Stimulated activated memory B cell treated with anti-CD40 and anti-IgM and Interleukin-4, amounts not matched to agents 10 μg/mL and 1 μg/mL and 100 μg/mL, for 72 hours (primary cell): ENCODE measurements around the gene BAX.
A peak's percentile ranks its signal among the peaks of the same experiment; 100 is the strongest.

Source experiments
- ATAC-seq: fragments of 150-1000 bp; cut with Tn5 transposase; 2 replicates; pipeline ENCODE4 v1.10.0; 2021
- H3K27ac Mint-ChIP-seq: one replicate; pipeline ENCODE4 v1.8.0; 2022; ENCODE audit warnings: mild to moderate bottlenecking, mixed read lengths
- H3K27me3 Mint-ChIP-seq: one replicate; pipeline ENCODE4 v1.8.0; 2022; ENCODE audit warnings: mixed read lengths
- H3K36me3 Mint-ChIP-seq: one replicate; pipeline ENCODE4 v1.8.0; 2022; ENCODE audit warnings: mixed read lengths
- H3K4me1 Mint-ChIP-seq: one replicate; pipeline ENCODE4 v1.8.0; 2022; ENCODE audit warnings: mixed read lengths
- H3K4me3 Mint-ChIP-seq: one replicate; pipeline ENCODE4 v1.8.0; 2022; ENCODE audit warnings: mild to moderate bottlenecking, moderate library complexity, mixed read lengths
- H3K9me3 Mint-ChIP-seq: one replicate; pipeline ENCODE4 v1.8.0; 2022; ENCODE audit warnings: mixed read lengths

BAX gene

DNA sequence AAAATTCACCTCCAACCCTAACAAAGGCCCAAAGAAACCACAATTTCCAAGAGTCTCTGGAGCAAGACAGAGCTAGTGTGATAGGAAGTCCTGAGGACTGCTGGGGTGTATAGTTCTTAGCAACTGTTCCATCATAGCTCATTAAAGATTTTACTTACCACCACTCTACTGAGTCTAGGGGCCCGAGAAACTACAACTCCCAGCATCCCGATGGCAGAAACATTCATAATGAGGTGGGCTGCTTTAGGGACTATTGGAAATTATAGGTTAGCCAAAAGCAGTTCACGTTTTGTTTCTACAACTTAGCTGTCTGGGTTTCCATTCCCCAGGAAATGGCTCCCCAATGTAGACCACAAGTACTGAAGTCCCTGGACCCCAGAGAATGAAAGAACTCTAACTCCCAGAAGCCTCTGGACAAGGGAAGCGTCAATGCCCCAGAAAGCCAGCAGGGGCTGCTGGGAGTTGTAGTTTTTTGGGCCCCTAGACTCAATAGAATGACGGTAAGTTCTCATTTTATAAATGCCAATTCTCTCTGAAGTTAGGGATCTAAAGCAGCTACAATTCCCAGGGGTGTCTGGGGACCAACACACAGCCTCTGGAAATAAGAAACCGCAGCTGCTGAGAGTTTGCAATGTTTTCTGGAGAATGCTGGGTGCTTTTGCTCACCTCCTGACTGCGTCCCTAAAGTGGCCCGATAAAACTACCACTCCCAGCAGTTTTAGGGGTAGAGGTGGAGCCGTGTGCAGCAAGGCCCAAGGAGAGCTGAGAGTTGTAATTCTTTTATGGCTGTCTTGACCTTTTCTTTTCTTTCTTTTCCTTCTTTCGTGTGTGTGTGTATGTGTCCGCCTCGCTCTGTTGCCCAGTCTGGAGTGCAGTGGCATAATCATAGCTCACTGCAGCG, 21.5 kb downstream of the BAX start:
- H3K9me3 Mint-ChIP-seq = peaks cover 5% of the 10 kb centered on the region
- H3K4me1 Mint-ChIP-seq = peaks cover 20% of the 10 kb centered on the region
- peak; percentile 52 for ATAC-seq
- no peaks in the 10 kb centered on the region for H3K27me3 Mint-ChIP-seq
- H3K36me3 Mint-ChIP-seq = peaks cover 43% of the 10 kb centered on the region
- H3K4me3 Mint-ChIP-seq = no peak overlapping the region
- no peak overlapping the region for H3K27ac Mint-ChIP-seq

GRCh38 chr19:48977061-48977460, 22.4 kb downstream of the BAX start:
- Mint-ChIP-seq H3K4me1 (peaks cover 26% of the 10 kb centered on the region), H3K36me3 (peaks cover 50% of the 10 kb centered on the region), H3K9me3 (peaks cover 5% of the 10 kb centered on the region), H3K27ac (no peak overlapping the region), H3K27me3 (no peaks in the 10 kb centered on the region), H3K4me3 (no peak overlapping the region)
- no peak for ATAC-seq

DNA sequence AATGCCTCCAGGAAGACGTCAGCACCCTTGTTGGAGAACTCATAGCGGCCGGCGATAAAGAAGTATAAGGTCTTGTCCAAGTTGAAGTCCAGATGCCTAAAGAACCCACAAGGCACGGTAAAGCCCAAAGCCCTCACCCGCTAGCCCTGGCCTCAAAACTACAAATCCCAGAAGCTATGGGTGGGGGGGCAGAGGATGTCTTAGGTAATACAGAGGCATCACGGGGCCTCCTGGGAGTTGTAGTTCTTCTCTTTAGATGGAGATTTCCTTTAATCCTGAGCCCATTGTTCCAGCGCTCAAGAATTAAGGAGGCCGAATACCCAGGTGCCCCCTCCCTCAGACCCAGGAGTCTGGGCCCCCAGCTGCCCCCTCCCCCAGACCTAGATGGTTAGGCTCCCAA, 27.6 kb downstream of the BAX start:
- H3K4me1 Mint-ChIP-seq = peaks cover 26% of the 10 kb centered on the region
- ATAC-seq = no peak

DNA sequence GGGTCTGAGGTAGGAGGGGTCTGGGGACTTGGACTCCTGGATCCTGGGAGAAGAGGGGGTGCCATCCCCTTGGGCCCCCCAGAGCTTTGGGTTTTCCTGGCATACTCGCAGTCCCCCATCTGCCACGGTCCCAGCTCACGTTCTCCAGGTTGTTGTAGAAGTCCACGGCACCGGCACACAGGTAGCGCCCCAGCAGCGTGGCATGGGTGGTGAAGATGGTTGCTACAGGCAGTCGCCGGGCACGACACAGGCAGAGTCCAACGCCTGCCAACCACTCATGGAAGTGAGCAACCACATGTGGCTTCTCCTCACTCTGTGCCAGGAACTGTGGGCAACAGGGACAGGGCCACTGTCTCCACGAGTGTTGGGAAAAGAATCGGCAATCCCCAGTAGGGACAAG, 31.0 kb downstream of the BAX start:
- no peaks in the 10 kb centered on the region for H3K27me3 Mint-ChIP-seq
- no peak for ATAC-seq
- no peaks in the 10 kb centered on the region for H3K9me3 Mint-ChIP-seq
- H3K4me1 Mint-ChIP-seq = peaks cover 33% of the 10 kb centered on the region
- H3K36me3 Mint-ChIP-seq = peaks cover 68% of the 10 kb centered on the region
- no peak overlapping the region for H3K4me3 Mint-ChIP-seq
- no peak overlapping the region for H3K27ac Mint-ChIP-seq

More for the DNA sequence above, 27.6 kb downstream of the BAX start:
- H3K36me3 Mint-ChIP-seq = peaks cover 58% of the 10 kb centered on the region
- H3K4me3 Mint-ChIP-seq = no peak overlapping the region
- peak overlapping the region; percentile 38 for H3K27ac Mint-ChIP-seq
- H3K27me3 Mint-ChIP-seq = no peaks in the 10 kb centered on the region
- H3K9me3 Mint-ChIP-seq = peaks cover 2% of the 10 kb centered on the region

DNA sequence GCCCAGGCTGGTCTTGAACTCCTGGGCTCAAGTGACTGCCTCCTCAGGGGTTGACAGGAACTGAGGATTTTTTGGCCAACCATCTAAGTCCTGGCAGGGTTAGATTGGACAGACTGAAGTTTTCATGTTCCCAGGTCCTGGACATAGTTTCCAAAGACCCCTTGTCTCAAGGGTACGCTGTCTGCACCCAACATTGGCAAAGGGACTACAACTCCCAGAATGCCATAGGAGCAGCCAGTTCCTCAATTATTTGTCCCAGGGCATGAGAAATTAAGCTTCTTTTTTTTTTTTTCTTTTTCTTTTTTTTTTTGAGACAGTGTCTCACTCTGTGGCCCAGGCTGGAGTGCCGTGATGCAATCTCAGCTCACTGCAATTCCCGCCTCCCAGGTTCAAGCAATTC, 31.5 kb downstream of the BAX start:
- Mint-ChIP-seq H3K27me3 (no peaks in the 10 kb centered on the region), H3K4me1 (peaks cover 38% of the 10 kb centered on the region)

DNA sequence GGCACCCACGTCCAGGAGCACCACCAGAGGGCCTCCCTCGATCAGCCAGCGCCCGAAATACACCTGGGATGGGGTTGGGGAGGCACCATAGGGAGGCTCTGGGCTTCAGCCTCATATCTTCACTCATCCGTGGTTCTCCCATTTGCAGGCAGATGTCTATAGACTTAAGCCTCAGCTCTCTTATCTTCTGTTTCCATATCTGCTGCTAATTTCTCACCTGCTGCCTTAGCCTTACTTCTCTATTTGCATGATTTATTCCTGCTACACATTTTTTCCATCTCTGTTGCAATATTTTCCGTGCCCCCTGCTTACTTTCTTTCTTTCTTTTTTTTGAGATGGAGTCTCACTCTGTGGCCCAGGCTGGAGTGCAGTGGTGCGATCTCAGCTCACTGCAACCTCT, 32.6 kb downstream of the BAX start:
- no peak for ATAC-seq
- no peak overlapping the region for H3K4me3 Mint-ChIP-seq
- H3K27ac Mint-ChIP-seq = peak overlapping the region; percentile 11
- no peaks in the 10 kb centered on the region for H3K27me3 Mint-ChIP-seq
- no peaks in the 10 kb centered on the region for H3K9me3 Mint-ChIP-seq
- H3K36me3 Mint-ChIP-seq = peaks cover 65% of the 10 kb centered on the region
- peaks cover 35% of the 10 kb centered on the region for H3K4me1 Mint-ChIP-seq

More for the DNA sequence above, 31.5 kb downstream of the BAX start:
- Mint-ChIP-seq H3K36me3 (peaks cover 73% of the 10 kb centered on the region), H3K9me3 (no peaks in the 10 kb centered on the region), H3K4me3 (no peak overlapping the region), H3K27ac (no peak overlapping the region)
- ATAC-seq = no peak

DNA sequence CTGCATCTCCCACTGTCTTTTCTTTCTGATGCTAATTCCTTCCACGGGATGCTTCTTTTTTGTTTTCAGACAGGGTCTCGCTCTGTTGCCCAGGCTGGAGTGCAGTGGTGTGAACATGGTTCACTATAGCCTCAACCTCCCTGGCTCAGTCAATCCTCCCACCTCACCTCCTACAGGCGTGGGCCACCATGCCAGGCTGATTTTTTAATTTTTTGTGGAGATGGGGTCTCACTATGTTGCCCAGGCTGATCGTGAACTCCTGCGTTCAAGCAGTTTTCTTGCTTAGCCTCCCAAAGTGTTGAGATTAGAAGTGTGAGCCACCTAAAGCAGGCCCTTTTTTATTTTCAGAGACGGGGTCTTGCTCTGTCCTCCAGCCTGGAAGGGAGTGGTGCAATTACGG, 33.6 kb downstream of the BAX start:
- Mint-ChIP-seq H3K27ac (peak overlapping the region; percentile 11), H3K36me3 (peaks cover 55% of the 10 kb centered on the region), H3K4me1 (peaks cover 40% of the 10 kb centered on the region), H3K9me3 (no peaks in the 10 kb centered on the region), H3K27me3 (no peaks in the 10 kb centered on the region), H3K4me3 (no peak overlapping the region)
- no peak for ATAC-seq

- Mint-ChIP-seq H3K36me3 (peaks cover 54% of the 10 kb centered on the region), H3K4me1 (peaks cover 44% of the 10 kb centered on the region), H3K9me3 (no peaks in the 10 kb centered on the region), H3K4me3 (no peak overlapping the region), H3K27me3 (no peaks in the 10 kb centered on the region), H3K27ac (no peak overlapping the region)
- no peak for ATAC-seq
Observed at GRCh38 chr19:48988860-48989259, 34.2 kb downstream of the BAX start.

DNA sequence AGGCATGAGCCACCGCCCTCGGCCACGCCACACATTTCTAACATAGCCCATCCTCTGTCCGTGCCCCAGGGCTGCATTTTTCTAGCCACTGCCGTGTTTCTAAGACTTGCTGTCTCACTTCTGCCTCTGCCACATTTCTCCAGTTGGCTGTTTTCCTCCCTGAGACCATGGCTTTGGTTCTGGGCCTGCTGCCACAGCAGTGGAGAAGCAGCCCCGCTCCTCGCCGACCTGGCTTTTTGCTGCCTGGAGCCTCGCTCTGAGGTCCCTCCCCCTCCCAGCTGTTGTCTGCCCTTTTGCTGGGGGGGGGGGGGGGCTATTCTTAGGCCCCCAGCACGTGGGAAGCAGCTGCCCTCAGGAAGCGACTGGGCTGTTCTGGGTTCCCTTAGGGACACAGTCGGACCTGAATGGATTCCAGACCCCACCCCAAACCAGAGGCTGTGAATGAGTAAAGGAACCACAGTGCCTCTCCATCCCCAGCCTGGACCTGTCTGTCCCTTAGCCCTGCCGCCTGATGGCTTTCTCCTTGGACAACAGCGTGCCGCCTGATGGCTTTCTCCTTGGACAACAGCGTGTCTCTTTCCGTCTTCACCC, 35.1 kb downstream of the BAX start:
- Mint-ChIP-seq H3K36me3 (peaks cover 59% of the 10 kb centered on the region), H3K4me3 (no peak overlapping the region), H3K9me3 (no peaks in the 10 kb centered on the region), H3K27me3 (no peaks in the 10 kb centered on the region), H3K4me1 (peaks cover 53% of the 10 kb centered on the region), H3K27ac (peak overlapping the region; percentile 33)
- ATAC-seq = no peak

- Mint-ChIP-seq H3K27ac (peak overlapping the region; percentile 33), H3K27me3 (no peaks in the 10 kb centered on the region), H3K9me3 (no peaks in the 10 kb centered on the region), H3K4me1 (peaks cover 59% of the 10 kb centered on the region), H3K36me3 (peaks cover 58% of the 10 kb centered on the region), H3K4me3 (no peak overlapping the region)
- no peak for ATAC-seq
Observed at GRCh38 chr19:48990400-48990799, 35.7 kb downstream of the BAX start.

- Mint-ChIP-seq H3K27ac (peak overlapping the region; percentile 33), H3K27me3 (no peaks in the 10 kb centered on the region), H3K4me1 (peaks cover 60% of the 10 kb centered on the region), H3K36me3 (peaks cover 53% of the 10 kb centered on the region), H3K9me3 (no peaks in the 10 kb centered on the region), H3K4me3 (no peak overlapping the region)
- ATAC-seq = no peak
Observed at GRCh38 chr19:48991011-48991609, 36.4 kb downstream of the BAX start.

DNA sequence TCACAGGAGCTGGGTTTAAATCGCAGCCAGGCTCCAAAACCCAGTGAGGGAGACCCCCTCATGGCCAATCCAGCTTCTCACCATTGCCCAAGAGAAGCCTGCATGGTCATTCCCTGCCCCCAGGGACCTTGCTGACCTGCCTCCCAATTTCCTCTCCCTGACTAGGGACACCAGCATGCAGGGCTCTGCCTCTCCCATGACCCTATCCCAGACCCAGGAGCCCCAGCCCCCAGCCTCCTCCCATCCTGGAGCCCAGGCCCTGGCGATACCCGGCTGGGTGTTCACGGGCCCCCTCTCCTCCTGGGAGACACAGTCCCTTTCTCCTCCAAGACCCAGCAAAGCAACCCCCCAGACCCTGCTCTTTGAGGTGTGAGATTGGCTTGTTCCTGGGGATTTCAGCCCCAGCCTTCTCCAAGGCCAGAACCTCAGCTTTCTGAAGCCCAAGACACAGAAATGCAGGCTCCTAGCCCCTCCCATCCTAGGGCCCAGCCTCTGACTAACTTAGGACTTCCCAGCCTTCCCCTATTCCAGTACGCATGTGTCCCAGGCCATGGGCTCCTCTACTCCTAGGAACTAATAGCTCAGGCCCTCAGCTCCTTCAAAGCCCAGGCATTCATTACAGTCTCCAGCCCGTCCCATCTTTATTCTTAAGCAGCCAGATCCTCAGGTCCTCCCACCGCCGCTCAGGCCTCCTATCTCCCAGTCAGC, 37.4 kb downstream of the BAX start:
- no peaks in the 10 kb centered on the region for H3K27me3 Mint-ChIP-seq
- H3K4me1 Mint-ChIP-seq = peaks cover 62% of the 10 kb centered on the region
- H3K36me3 Mint-ChIP-seq = peaks cover 48% of the 10 kb centered on the region
- H3K4me3 Mint-ChIP-seq = peak overlapping the region; percentile 88
- H3K27ac Mint-ChIP-seq = peak overlapping the region; percentile 93
- no peaks in the 10 kb centered on the region for H3K9me3 Mint-ChIP-seq
- no peak for ATAC-seq

GRCh38 chr19:48992581-48993174, 38.0 kb downstream of the BAX start:
- Mint-ChIP-seq H3K9me3 (no peaks in the 10 kb centered on the region), H3K36me3 (peaks cover 43% of the 10 kb centered on the region), H3K27ac (peak overlapping the region; percentile 93), H3K4me3 (peak overlapping the region; percentile 88), H3K4me1 (peaks cover 61% of the 10 kb centered on the region), H3K27me3 (no peaks in the 10 kb centered on the region)
- ATAC-seq = no peak

DNA sequence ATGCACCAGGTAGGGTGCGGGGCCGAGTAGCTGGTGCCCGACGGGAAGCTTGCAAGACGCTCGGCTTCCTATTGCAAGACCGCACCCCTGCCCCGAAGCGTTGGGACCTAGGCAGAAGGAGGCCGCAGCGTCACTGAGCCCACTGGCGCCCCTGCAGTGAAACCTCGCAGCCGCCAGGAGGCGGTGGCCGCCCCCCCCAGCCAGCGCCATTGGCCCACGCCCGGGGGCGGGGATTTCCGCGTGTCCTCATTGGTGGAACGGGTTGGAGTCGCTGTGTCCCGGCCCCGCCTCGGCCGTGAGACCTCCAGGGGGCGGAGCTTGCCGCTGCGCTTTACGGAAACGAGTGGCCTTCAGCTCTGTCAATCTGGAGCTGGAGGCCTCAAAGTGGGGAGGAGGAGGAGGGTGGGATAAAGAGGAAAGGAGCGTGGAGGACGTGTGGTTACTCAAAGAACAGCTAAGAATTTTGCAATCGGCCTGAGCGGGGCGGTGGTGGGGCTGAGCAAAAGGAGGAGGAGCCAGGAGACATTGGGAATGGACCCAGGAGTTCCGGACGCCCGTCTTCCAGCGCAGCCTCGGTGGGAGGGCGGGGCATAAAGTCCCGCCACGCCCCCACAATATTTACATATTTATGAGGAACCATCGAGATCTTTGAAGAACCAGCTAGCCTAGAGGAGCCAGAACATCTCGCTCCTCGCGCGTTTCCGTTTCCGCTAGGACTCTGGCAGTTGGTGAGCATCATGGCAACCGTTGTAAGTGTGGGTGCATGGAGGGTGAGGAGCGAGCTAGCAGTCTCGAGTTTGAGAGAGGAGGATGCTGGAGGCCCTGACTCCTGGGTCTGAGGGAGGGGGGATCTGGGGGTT, 38.7 kb downstream of the BAX start, which contains the start of the genes GYS1 and RUVBL2:
GYS1 (minus strand) TSS at position 135 of the 860 bp plus-strand sequence. CDS start 197 bp downstream, outside the sequence.
RUVBL2 (plus strand) TSS at position 713 of the 860 bp plus-strand sequence; CDS start at position 738, 25 bp downstream.
- H3K27me3 Mint-ChIP-seq = no peaks in the 10 kb centered on the region
- peak within 1 kb of the TSS; percentile 88 for H3K4me3 Mint-ChIP-seq
- H3K9me3 Mint-ChIP-seq = no peaks in the 10 kb centered on the region
- peak within 1 kb of the TSS; percentile 93 for H3K27ac Mint-ChIP-seq
- peaks cover 60% of the 10 kb centered on the region for H3K4me1 Mint-ChIP-seq
- ATAC-seq = peak; percentile 98
- peaks cover 39% of the 10 kb centered on the region for H3K36me3 Mint-ChIP-seq
